Calu3 (cell line): ENCODE data around the gene ARHGEF7. TPM values are rescaled to one million over a fixed set of nuclear protein-coding genes. Genes with fewer than 3 reads are reported as not detected.

Experiments used
- BruUV-seq: library from RNA; stranded (reverse); fragments of 400-500 nt; replicated peaks from 2 replicates; lab custom pipeline; 2021; lab: Mats Ljungman, UMichigan
- CTCF ChIA-PET: fragments of 300-600 bp; sonication (Branson Sonifier 250); formaldehyde crosslinking; loops from one replicate; lab custom pipeline; 2022; ENCODE audit warnings: antibody characterized with exemption; lab: Charles Lee
- DNase-seq: peaks from one replicate; pipeline ENCODE4 v3.0.0; 2022
- H3K27ac Mint-ChIP-seq: one replicate; pipeline ENCODE4 v1.8.0; 2022; ENCODE audit warnings: mixed read lengths; ENCODE audit not compliant: unreplicated experiment
- H3K27me3 Mint-ChIP-seq: one replicate; pipeline ENCODE4 v1.8.0; 2022; ENCODE audit warnings: mixed read lengths; ENCODE audit not compliant: unreplicated experiment
- H3K36me3 Mint-ChIP-seq: one replicate; pipeline ENCODE4 v1.8.0; 2022; ENCODE audit warnings: mild to moderate bottlenecking, moderate library complexity, mixed read lengths; ENCODE audit not compliant: insufficient read depth, unreplicated experiment
- H3K4me1 Mint-ChIP-seq: one replicate; pipeline ENCODE4 v1.8.0; 2022; ENCODE audit warnings: mild to moderate bottlenecking, low read depth, mixed read lengths; ENCODE audit not compliant: unreplicated experiment
- H3K4me3 Mint-ChIP-seq: one replicate; pipeline ENCODE4 v1.8.0; 2022; ENCODE audit warnings: mild to moderate bottlenecking, low read depth, moderate library complexity, mixed read lengths; ENCODE audit not compliant: unreplicated experiment
- H3K9me3 Mint-ChIP-seq: one replicate; pipeline ENCODE4 v1.8.0; 2022; ENCODE audit warnings: low read depth, mixed read lengths; ENCODE audit not compliant: unreplicated experiment
- CTCF ChIP-seq: fragments of 200-600 bp; IDR thresholded peaks from one replicate; pipeline ENCODE4 v1.8.0; 2022; ENCODE audit warnings: antibody characterized with exemption; ENCODE audit not compliant: unreplicated experiment
- intact Hi-C: fragments of 100-400 bp; cut with micrococcal nuclease; formaldehyde crosslinking; loops from one replicate; pipeline ENCODE4 v1.10.0; 2022; ENCODE audit not compliant: unreplicated experiment
- total RNA-seq: library from RNA; stranded (reverse); gene quantifications from 2 replicates; pipeline ENCODE4 v1.2.3, GENCODE V29; 2022

ARHGEF7 gene
- total RNA-seq, 1 experiment from 2014 or later: 17.7 TPM

GRCh38 chr13:111210091-111210490 is 95.0 kb downstream of the ARHGEF7 start:
- H3K4me1 Mint-ChIP-seq: peaks cover 8% of the 10 kb centered on the region
- intact Hi-C loops: no loop called here
- H3K27ac Mint-ChIP-seq: no peak overlapping the region
- no peak for TF ChIP-seq CTCF
- no TSS peak for BruUV-seq
- no peaks in the 10 kb centered on the region for H3K27me3 Mint-ChIP-seq
- H3K9me3 Mint-ChIP-seq: no peaks in the 10 kb centered on the region
- CTCF ChIA-PET: no interaction called here
- H3K36me3 Mint-ChIP-seq: no peaks in the 10 kb centered on the region
- no peak for DNase-seq
- no peak overlapping the region for H3K4me3 Mint-ChIP-seq

- no TSS peak for BruUV-seq
- CTCF ChIA-PET: no interaction called here
- H3K27ac Mint-ChIP-seq: no peak overlapping the region
- TF ChIP-seq CTCF: no peak
- no peaks in the 10 kb centered on the region for H3K27me3 Mint-ChIP-seq
- H3K9me3 Mint-ChIP-seq: no peaks in the 10 kb centered on the region
- peaks cover 8% of the 10 kb centered on the region for H3K4me1 Mint-ChIP-seq
- no peak overlapping the region for H3K4me3 Mint-ChIP-seq
- DNase-seq: no peak
- intact Hi-C loops: no loop called here
- H3K36me3 Mint-ChIP-seq: no peaks in the 10 kb centered on the region
These were observed 95.7 kb downstream of the ARHGEF7 start for GRCh38 chr13:111210544-111211469.

GRCh38 chr13:111211789-111212516 is 96.8 kb downstream of the ARHGEF7 start:
- Mint-ChIP-seq H3K9me3 (no peaks in the 10 kb centered on the region), H3K36me3 (no peaks in the 10 kb centered on the region), H3K4me1 (peaks cover 8% of the 10 kb centered on the region), H3K27me3 (no peaks in the 10 kb centered on the region), H3K27ac (no peak overlapping the region), H3K4me3 (no peak overlapping the region)
- no peak for TF ChIP-seq CTCF
- CTCF ChIA-PET: no interaction called here
- no TSS peak for BruUV-seq
- intact Hi-C loops: no loop called here
- DNase-seq: no peak

GRCh38 chr13:111212517-111212873 is 97.4 kb downstream of the ARHGEF7 start:
- no peak for DNase-seq
- no peak for TF ChIP-seq CTCF
- H3K27me3 Mint-ChIP-seq: no peaks in the 10 kb centered on the region
- BruUV-seq: no TSS peak
- H3K9me3 Mint-ChIP-seq: no peaks in the 10 kb centered on the region
- H3K4me1 Mint-ChIP-seq: peaks cover 8% of the 10 kb centered on the region
- CTCF ChIA-PET: no interaction called here
- intact Hi-C loops: no loop called here
- H3K36me3 Mint-ChIP-seq: no peaks in the 10 kb centered on the region
- H3K27ac Mint-ChIP-seq: no peak overlapping the region
- no peak overlapping the region for H3K4me3 Mint-ChIP-seq
